HG03354 (cell line): ENCODE results near the gene LIPE.
A peak's percentile ranks its signal among the peaks of the same experiment; 100 is the strongest.
"Not testable (repeated sequence)": the region's sequence is repeated elsewhere in the genome, so short reads cannot be mapped to it uniquely, and the experiment has no call there.

Experiments used
- ATAC-seq: cut with Tn5 transposase; IDR thresholded peaks from one replicate; pipeline ENCODE4 v1.9.1; 2021; ENCODE audit warnings: mild to moderate bottlenecking; ENCODE audit not compliant: unreplicated experiment, poor library complexity, severe bottlenecking

LIPE gene, protein sequence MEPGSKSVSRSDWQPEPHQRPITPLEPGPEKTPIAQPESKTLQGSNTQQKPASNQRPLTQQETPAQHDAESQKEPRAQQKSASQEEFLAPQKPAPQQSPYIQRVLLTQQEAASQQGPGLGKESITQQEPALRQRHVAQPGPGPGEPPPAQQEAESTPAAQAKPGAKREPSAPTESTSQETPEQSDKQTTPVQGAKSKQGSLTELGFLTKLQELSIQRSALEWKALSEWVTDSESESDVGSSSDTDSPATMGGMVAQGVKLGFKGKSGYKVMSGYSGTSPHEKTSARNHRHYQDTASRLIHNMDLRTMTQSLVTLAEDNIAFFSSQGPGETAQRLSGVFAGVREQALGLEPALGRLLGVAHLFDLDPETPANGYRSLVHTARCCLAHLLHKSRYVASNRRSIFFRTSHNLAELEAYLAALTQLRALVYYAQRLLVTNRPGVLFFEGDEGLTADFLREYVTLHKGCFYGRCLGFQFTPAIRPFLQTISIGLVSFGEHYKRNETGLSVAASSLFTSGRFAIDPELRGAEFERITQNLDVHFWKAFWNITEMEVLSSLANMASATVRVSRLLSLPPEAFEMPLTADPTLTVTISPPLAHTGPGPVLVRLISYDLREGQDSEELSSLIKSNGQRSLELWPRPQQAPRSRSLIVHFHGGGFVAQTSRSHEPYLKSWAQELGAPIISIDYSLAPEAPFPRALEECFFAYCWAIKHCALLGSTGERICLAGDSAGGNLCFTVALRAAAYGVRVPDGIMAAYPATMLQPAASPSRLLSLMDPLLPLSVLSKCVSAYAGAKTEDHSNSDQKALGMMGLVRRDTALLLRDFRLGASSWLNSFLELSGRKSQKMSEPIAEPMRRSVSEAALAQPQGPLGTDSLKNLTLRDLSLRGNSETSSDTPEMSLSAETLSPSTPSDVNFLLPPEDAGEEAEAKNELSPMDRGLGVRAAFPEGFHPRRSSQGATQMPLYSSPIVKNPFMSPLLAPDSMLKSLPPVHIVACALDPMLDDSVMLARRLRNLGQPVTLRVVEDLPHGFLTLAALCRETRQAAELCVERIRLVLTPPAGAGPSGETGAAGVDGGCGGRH

DNA sequence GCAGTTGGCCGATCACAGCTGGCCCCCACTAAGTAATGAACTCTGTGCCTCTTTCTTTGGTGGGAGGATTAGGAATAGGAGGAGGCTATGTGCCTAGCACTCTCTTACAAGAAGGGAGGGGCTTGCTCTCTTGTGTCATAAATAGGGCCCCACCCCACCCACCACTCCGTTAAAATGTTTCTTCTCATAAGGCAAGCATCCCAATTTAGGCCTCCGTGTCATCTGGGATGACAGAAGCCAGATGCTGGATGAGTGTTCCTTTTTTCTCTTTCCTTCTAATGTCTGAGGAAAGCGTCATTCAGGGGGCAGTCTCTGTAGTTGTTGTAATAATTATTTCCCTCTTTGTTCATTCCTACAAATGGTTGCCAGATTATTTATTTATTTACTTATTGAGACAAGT lies at the start of gene LIPE:
Gene LIPE (minus strand): TSS at position 76 of the 400 bp plus-strand sequence. CDS start 239 bp downstream, outside the sequence.
- ATAC-seq, result no peak

DNA sequence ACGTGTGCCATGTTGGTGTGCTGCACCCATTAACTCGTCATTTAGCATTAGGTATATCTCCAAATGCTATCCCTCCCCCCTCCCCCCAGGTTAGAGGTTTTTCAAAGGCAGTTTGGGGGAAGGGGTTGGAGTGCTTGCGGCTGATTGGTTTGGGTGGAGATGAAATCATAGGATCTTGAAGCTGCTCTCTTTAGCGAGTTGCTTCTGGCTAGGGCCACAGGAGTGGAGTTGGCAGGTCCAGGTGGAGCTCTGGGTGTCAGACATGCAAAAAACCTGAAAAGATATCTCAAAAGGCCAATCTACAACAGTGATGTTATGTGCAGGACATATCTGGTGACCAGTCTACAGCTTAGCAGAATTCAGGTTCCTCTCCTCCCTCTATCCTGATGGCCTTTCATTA lies 48.2 kb upstream of the LIPE start:
- ATAC-seq, result no peak

GRCh38 chr19:42474743-42475142 lies 47.6 kb upstream of the LIPE start:
- ATAC-seq, result no peak

- ATAC-seq, result no peak
Measured at GRCh38 chr19:42473686-42474085, 46.5 kb upstream of the LIPE start.

DNA sequence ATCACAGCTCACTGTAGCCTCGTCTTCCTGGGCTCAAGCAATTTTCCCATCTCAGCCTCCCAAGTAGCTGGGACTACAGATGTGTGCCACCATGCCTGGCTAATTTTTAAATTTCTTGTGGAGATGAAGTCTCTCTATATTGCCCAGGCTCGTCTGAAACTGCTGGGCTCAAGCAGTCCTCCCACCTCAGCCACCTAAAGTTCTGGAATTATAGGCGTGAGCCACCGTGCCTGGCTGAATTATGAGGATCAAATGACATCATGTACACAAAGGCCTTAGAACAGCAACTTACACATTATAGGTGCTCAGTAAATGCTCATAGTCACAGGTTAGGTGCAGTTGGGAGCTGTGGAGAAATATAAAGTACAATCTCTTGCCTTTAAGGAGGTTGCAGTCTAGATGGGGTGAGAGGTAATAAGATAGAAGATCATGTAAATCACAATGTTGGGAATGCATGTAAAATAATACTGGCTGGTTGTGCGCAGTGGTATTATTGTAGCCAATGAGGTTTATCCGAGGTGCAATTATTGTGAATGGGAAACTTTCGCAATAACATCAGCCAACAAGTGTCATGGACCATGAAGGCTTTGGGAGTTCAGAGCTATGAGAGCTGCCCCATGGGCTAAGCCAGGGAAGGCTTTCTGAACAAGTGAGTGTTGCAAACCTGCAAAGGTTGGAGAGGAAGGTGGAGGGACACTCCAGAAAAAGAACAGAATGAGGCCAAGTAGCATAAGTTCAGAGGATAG lies 45.4 kb upstream of the LIPE start:
- no peak for ATAC-seq

GRCh38 chr19:42471554-42472249 lies 44.5 kb upstream of the LIPE start:
- ATAC-seq, result no peak

DNA sequence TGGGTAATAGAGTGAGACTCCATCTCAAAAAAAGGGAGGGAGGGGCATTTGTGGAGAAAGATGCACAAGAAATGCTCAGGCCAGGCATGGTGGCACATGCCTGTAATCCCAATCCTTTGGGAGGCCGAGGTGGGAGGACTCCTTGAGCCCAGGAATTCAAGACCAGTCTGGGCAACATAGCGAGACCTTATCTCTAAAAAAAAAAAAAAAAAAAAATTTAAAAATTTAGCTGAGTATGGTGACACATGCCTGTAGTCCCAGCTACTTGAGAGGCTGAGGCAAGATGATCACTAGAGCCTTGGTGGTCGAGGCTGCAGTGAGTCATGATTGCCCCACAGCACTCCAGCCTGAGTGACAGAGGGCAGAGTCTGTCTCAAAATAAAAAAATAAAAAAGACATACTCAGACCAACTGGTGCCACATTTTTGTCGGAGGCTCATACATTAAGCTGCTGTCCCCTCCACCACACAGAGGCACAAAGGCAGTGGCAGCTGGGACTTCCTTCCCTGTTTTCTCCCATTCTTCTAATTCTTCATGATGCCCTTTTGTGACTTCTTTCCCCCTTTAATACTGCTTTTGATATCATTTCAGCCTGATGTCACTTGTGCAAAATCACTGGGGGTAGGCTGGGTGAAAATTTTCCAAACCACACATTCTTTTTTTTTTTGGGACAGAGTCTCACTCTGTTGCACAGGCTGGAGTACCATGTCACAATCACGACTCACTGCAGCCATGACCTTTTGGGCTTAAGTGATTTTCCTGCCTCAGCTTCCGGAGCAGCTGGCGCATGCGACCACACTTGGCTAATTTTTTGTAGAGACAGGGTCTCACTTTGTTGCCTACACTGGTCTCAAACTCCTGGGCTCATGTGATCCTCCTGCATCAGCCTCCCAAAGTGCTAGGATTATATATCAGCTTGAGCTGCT lies 42.4 kb upstream of the LIPE start:
- no peak for ATAC-seq

GRCh38 chr19:42468273-42468796 lies 41.1 kb upstream of the LIPE start:
- no peak for ATAC-seq

DNA sequence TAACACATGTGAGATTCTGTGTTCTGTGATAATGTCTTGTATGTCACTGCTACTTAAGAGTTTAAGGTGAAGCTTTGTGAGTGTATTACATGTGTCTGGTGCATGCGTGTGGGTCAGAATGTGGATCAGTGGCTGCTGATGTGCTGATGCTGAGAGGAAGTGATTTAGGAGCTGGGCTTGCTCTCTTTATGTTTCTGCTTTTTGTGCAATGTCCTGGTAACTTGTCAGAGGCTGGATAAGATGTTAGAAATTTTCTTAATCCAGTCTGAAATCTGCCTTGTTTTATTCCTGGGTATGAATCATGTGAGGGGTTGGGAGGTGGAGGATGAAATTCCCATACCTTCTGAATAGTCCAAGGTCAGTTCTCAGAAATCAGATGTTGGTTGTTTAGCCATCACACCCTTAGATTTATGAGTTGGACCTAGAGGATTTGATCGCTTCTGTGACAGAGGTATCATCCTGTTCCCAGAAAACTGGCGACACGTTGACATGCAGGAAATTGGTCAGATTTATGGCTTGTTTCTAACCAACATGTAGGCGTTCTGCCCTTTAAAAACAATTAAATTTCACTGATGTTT lies 40.1 kb upstream of the LIPE start:
- ATAC-seq, result no peak

- ATAC-seq, result no peak
Measured at GRCh38 chr19:42466521-42467182, 39.5 kb upstream of the LIPE start.

DNA sequence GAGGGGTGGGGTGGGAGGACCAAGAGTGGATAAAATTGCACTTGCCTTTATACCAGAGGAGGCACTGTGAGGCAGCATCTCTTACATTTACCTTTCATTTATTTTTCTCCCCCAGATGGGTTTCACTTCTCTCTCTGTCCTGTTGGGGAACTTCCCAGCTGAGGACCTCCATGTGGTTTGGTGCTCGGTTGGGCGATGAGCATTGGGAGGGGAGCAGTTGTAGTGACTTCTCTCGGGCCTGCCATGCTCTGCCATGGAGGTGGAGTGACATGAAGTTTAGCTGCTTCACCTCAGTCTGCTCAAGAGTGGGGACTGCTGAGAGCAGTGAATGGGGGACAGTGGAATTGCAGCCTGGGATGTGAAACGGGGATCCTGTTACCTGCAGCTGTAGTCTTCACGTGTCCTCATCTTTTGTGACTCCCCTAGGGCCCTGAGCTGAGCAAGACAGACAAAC lies 38.7 kb upstream of the LIPE start:
- ATAC-seq, result peak; percentile 69

- no peak for ATAC-seq
Measured at GRCh38 chr19:42461700-42462324, 34.6 kb upstream of the LIPE start.

DNA sequence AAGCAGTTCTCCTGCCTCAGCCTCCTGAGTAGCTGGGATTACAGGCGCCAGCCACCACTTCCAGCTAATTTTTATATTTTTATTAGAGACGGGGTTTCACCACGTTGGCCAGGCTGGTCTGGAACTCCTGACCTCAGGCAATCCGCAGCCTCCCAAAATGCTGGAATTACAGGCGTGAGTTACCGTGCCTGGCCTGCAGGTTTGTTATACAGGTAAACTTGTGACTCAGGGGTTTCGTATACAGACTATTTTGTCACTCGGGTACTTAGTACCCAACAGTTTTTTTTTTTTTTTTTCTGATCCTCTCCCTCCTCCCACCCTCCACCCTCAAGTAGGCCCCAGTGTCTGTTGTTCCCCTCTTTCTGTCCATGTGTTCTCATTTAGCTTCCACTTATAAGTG lies 34.0 kb upstream of the LIPE start:
- not testable (repeated sequence) for ATAC-seq

DNA sequence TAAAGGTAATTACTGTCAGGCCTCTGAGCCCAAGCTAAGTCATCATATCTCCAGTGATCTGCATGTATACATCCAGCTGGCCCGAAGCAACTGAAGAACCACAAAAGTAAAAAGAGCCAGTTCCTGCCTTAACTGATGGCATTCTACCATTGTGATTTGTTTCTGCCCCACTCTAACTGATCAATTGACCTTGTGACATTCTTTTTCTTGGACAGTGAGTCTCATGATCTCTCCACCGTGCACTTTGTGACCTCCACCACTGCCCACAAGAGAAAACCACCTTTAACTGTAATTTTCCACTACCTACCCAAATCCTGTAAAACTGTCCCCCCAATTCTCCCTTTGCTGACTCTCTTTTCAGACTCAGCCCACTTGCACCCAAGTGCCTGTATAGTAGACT lies 32.7 kb upstream of the LIPE start:
- no peak for ATAC-seq

GRCh38 chr19:42455621-42456081 lies 28.5 kb upstream of the LIPE start:
- no peak for ATAC-seq

GRCh38 chr19:42455086-42455485 lies 27.9 kb upstream of the LIPE start:
- ATAC-seq, result no peak
